ENCODE data around the gene APH1B. TPM values are rescaled to one million over a fixed set of nuclear protein-coding genes. Genes with fewer than 3 reads are reported as not detected.
A peak's percentile ranks its signal among the peaks of the same experiment; 100 is the strongest.

APH1B gene
- total and polyA plus RNA-seq, 9 of the 15 experiments (the other 6 are each of a cell fraction or from before 2014, with no cell fraction given) = 5.1 to 9.7 (median 7.0) TPM

GRCh38 chr15:63277038-63277892 lies at the start of gene APH1B (continued):
- TF ChIP-seq MXI1 (IDR thresholded peaks at IDR 0.05; ENCODE audit: low read depth, low read length) (no peak), MGA (IDR thresholded peaks at IDR 0.05) (peak; percentile 68; the same call in 1 of the 2 replicates), TCF7 (IDR thresholded peaks at IDR 0.05; ENCODE audit: borderline replicate concordance) (no peak), MNT (conservative IDR thresholded peaks at IDR 0.05) (peak in 1 of 2 experiments; percentile 19; a peak in 2 of 4 replicates), SLC30A9 (CRISPR knock-in tag; IDR thresholded peaks at IDR 0.05) (no peak), HEY1 (CRISPR knock-in tag; IDR thresholded peaks at IDR 0.05; ENCODE audit: borderline replicate concordance) (no peak), HDAC2 (IDR thresholded peaks at IDR 0.05) (peak; percentile 24; the same call in 1 of the 2 replicates), EGR1 (conservative IDR thresholded peaks at IDR 0.05) (peak; percentile 36), ZC3H8 (IDR thresholded peaks at IDR 0.05) (no peak), THAP7 (CRISPR knock-in tag; IDR thresholded peaks at IDR 0.05) (0 out of 2 replicates have a peak, but pooled peaks have one; percentile 44), BCOR (IDR thresholded peaks at IDR 0.05) (peak; percentile 19; the same call in 1 of the 2 replicates), ZNF830 (CRISPR knock-in tag; IDR thresholded peaks at IDR 0.05) (0 out of 2 replicates have a peak, but pooled peaks have one; percentile 13), TAF1 (IDR thresholded peaks at IDR 0.05; ENCODE audit: control insufficient read depth, extremely low read depth, insufficient read depth, low read length, severe bottlenecking) (peak; percentile 48), CBX1 (IDR thresholded peaks at IDR 0.05; ENCODE audit: low read depth) (0 out of 2 replicates have a peak, but pooled peaks have one; percentile 21)
